HG02571 (cell line): Measurements from ENCODE around the gene CEP72.
"Not testable (repeated sequence)": the region's sequence is repeated elsewhere in the genome, so short reads cannot be mapped to it uniquely, and the experiment has no call there.

Experiments used
- ATAC-seq: cut with Tn5 transposase; IDR thresholded peaks from one replicate; pipeline ENCODE4 v1.9.1; 2021; ENCODE audit warnings: mild to moderate bottlenecking, moderate library complexity; ENCODE audit not compliant: unreplicated experiment

CEP72 gene

GRCh38 chr5:680836-681235 is 68.7 kb downstream of the CEP72 start:
- ATAC-seq: not testable (repeated sequence)

- not testable (repeated sequence) for ATAC-seq
These were observed 69.4 kb downstream of the CEP72 start for GRCh38 chr5:681317-682191.

GRCh38 chr5:682216-682615 is 70.1 kb downstream of the CEP72 start:
- ATAC-seq: not testable (repeated sequence)

- ATAC-seq: not testable (repeated sequence)
These were observed 70.7 kb downstream of the CEP72 start for GRCh38 chr5:682651-683358.

- ATAC-seq: no peak
These were observed 71.7 kb downstream of the CEP72 start for GRCh38 chr5:683551-684481.

GRCh38 chr5:684751-685216 is 72.6 kb downstream of the CEP72 start:
- no peak for ATAC-seq

- no peak for ATAC-seq
These were observed 73.4 kb downstream of the CEP72 start for GRCh38 chr5:685262-686171.

- ATAC-seq: not testable (repeated sequence)
These were observed 74.0 kb downstream of the CEP72 start for GRCh38 chr5:686172-686523.

- ATAC-seq: not testable (repeated sequence)
These were observed 74.8 kb downstream of the CEP72 start for GRCh38 chr5:686936-687335.

GRCh38 chr5:688348-689010 is 76.3 kb downstream of the CEP72 start:
- not testable (repeated sequence) for ATAC-seq

GRCh38 chr5:690293-690692 is 78.2 kb downstream of the CEP72 start:
- not testable (repeated sequence) for ATAC-seq

GRCh38 chr5:691049-691448 is 78.9 kb downstream of the CEP72 start:
- not testable (repeated sequence) for ATAC-seq

GRCh38 chr5:691817-692528 is 79.8 kb downstream of the CEP72 start:
- ATAC-seq: no peak

GRCh38 chr5:692529-693041 is 80.4 kb downstream of the CEP72 start:
- peak; percentile 3 for ATAC-seq

- ATAC-seq: peak; percentile 79
These were observed 81.3 kb downstream of the CEP72 start, which contains the start of gene TPPP for GRCh38 chr5:693271-694041. TSS of gene TPPP (minus strand) at chr5:693352. CDS start at chr5:678060, 15,292 bp downstream.

GRCh38 chr5:694042-694431 is 81.9 kb downstream of the CEP72 start:
- ATAC-seq: not testable (repeated sequence)

GRCh38 chr5:695475-695874 is 83.3 kb downstream of the CEP72 start:
- ATAC-seq: not testable (repeated sequence)

- not testable (repeated sequence) for ATAC-seq
These were observed 84.1 kb downstream of the CEP72 start for GRCh38 chr5:696191-696590.
